Activated T-helper 1 cell treated with Interleukin-2 at 50 U/mL for 16 hours (primary cell): ENCODE data around the gene GEN1.
"Not testable (repeated sequence)": the region's sequence is repeated elsewhere in the genome, so short reads cannot be mapped to it uniquely, and the experiment has no call there.

Source experiments
- DNase-seq: peaks from one replicate; pipeline ENCODE4 v3.0.0-alpha.2; 2020; ENCODE audit warnings: low read depth

Gene GEN1

GRCh38 chr2:17799301-17800120 lies 45.6 kb downstream of the GEN1 start:
- DNase-seq: no peak

- DNase-seq: no peak
Observed at GRCh38 chr2:17800219-17800618, 46.3 kb downstream of the GEN1 start.

- no peak for DNase-seq
Observed at GRCh38 chr2:17800693-17801458, 46.9 kb downstream of the GEN1 start.

GRCh38 chr2:17803497-17803896 lies 49.6 kb downstream of the GEN1 start:
- DNase-seq: no peak

GRCh38 chr2:17804358-17804757 lies 50.4 kb downstream of the GEN1 start:
- DNase-seq: no peak

- DNase-seq: no peak
Observed at GRCh38 chr2:17805166-17805565, 51.2 kb downstream of the GEN1 start.

- DNase-seq: no peak
Observed at GRCh38 chr2:17805717-17806363, 51.9 kb downstream of the GEN1 start.

GRCh38 chr2:17813010-17813741 lies 59.2 kb downstream of the GEN1 start:
- DNase-seq: no peak

- no peak for DNase-seq
Observed at GRCh38 chr2:17813742-17814473, 60.0 kb downstream of the GEN1 start.

- DNase-seq: no peak
Observed at GRCh38 chr2:17814601-17815000, 60.7 kb downstream of the GEN1 start.

GRCh38 chr2:17815468-17816184 lies 61.7 kb downstream of the GEN1 start:
- no peak for DNase-seq

GRCh38 chr2:17816396-17817245 lies 62.7 kb downstream of the GEN1 start, which contains the start of gene MSGN1:
Gene MSGN1 (plus strand): TSS chr2:17816460. CDS start chr2:17816519, 59 bp downstream.
- no peak for DNase-seq

- no peak for DNase-seq
Observed at GRCh38 chr2:17818235-17818815, 64.4 kb downstream of the GEN1 start.

- DNase-seq: no peak
Observed at GRCh38 chr2:17821080-17821479, 67.1 kb downstream of the GEN1 start.

GRCh38 chr2:17821535-17822444 lies 67.9 kb downstream of the GEN1 start:
- no peak for DNase-seq

GRCh38 chr2:17822445-17823117 lies 68.6 kb downstream of the GEN1 start:
- DNase-seq: no peak

GRCh38 chr2:17823646-17824045 lies 69.7 kb downstream of the GEN1 start:
- DNase-seq: not testable (repeated sequence)

- DNase-seq: no peak
Observed at GRCh38 chr2:17827316-17827715, 73.4 kb downstream of the GEN1 start.
